Small intestine (tissue), 7 donors: ENCODE results near the gene VAMP8. TPM values are rescaled to one million over a fixed set of nuclear protein-coding genes. Genes with fewer than 3 reads are reported as not detected.

ENCODE experiments used
- DNase-seq, 2 donors: peaks; one replicate each; pipeline versions ENCODE4 v3.0.0 to v3.0.0-alpha.2; 2013
- FAIRE-seq: peaks from 2 replicates; lab custom pipeline; 2012; peaks lifted over from hg19 to GRCh38; lab: Jason Lieb, UNC
- H3K27ac ChIP-seq, 3 donors: one replicate each; pipeline ENCODE4 v1.5.1; 2013; ENCODE audit warnings: low read length in 2 of 3, mild to moderate bottlenecking in 2 of 3, control low read depth in 1 of 3, inconsistent platforms in 1 of 3, low read depth in 1 of 3, moderate library complexity in 1 of 3
- H3K27me3 ChIP-seq, 3 donors: one replicate each; pipeline ENCODE4 v1.6.1; 2013; ENCODE audit warnings: low read length in 3 of 3, inconsistent platforms in 1 of 3; ENCODE audit not compliant: control insufficient read depth in 3 of 3, insufficient read depth in 3 of 3
- H3K36me3 ChIP-seq, 3 donors: one replicate each; pipeline ENCODE4 v1.6.1; 2013; ENCODE audit warnings: low read length in 3 of 3, inconsistent platforms in 1 of 3, low read depth in 1 of 3, mild to moderate bottlenecking in 1 of 3, moderate library complexity in 1 of 3; ENCODE audit not compliant: control insufficient read depth in 3 of 3, insufficient read depth in 2 of 3
- H3K4me1 ChIP-seq, 3 donors: one replicate each; pipeline ENCODE4 v1.6.1; 2013; ENCODE audit warnings: low read length in 2 of 3, inconsistent platforms in 1 of 3, low read depth in 1 of 3, mild to moderate bottlenecking in 1 of 3, moderate library complexity in 1 of 3; ENCODE audit not compliant: control insufficient read depth in 3 of 3, insufficient read depth in 2 of 3
- H3K4me3 ChIP-seq, 3 donors: one replicate each; pipeline ENCODE4 v1.5.1; 2013; ENCODE audit warnings: low read length in 3 of 3, control low read depth in 1 of 3, inconsistent platforms in 1 of 3, low read depth in 1 of 3, mild to moderate bottlenecking in 1 of 3, moderate library complexity in 1 of 3
- H3K9me3 ChIP-seq, 2 donors: one replicate each; pipeline ENCODE4 v1.6.1; 2013; ENCODE audit warnings: low read depth in 1 of 2, low read length in 1 of 2; ENCODE audit not compliant: control insufficient read depth in 2 of 2, insufficient read depth in 1 of 2
- WGBS, 3 donors: extraction: QIAGEN DNeasy Blood & Tissue Kit; methylation state at CpG; one replicate each; pipeline ENCODE4 v1.1.7; 2013; 5-methylcytosine and 5-hydroxymethylcytosine counted together
- polyA plus RNA-seq, 4 donors: library from polyadenylated mRNA; stranded (reverse) in 3 of 4; unstranded in 1 of 4; fragments of 200-250 nt in 3 of 4; fragments of 120-200 nt in 1 of 4; gene quantifications; one replicate each; pipeline versions ENCODE4 v1.2.1 to v1.2.3, GENCODE V29; 2013
- donor health status: healthy with polysubstance abuse.
- donor health status: control.
- donor health status: control.
- donor health status: Bipolar disorder and iron deficiency.
- donor health status: healthy.

Gene VAMP8
- polyA plus RNA-seq, 4 donors: 183 to 1,108 (median 619) TPM

GRCh38 chr2:85560812-85561279 is 16.5 kb upstream of the VAMP8 start:
- H3K27ac ChIP-seq: peak overlapping the region in 2 of 3 donors; percentile 89 to 90
- DNase-seq: peak in 1 of 2 donors; percentile 30
- WGBS, 3 donors: 0 to 4% (median 4%) methylated on average over 14 of the region's 14 CpGs

DNA sequence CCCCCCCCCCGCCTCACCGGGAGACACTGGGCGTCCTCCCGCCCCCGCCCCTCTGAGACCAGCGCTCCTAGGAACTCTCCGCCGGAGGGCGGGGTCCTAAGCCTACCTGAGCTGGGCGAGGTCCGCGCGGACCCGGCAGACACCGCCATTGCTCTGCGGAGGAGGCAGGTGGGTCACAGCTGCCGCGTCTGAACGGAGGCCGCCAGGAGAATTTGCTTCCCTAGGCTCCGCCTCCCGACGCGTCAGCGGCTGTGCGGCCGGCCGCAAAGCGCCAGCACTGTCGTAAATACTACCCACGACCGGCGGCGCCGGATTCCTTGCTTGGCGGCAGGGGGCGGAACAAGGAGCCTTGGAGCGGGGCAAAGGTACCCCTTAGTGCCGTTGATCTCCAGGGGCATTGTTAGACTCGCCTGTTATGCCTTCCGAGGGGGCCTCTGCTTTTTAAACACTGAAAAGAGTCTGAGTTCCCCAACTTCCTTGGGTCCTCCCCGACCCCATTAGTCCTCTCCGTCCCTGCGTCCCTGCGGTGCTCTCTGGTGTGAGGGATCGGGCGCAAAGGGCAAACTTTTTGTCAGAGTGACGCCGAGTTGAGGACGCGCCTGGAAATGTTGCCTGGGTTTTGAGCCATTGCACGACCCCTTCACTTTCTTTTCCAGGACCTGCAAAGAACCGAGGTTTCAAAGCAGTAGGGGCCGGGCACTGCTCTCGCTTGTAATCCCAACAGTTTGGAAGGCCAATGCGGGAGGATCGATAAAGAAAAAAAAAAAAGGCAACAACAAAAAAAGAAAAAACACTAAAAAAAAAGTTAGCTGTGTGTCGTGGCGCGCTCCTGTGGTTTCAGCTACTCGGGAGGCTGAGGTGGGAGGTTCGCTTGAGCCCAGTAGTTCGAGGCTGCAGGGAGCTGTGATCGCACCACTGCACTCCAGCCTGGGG is 15.8 kb upstream of the VAMP8 start, which contains the start of gene GGCX:
TSS of gene GGCX (minus strand) at position 214 of the 933 bp plus-strand sequence. CDS start at position 149, 65 bp downstream.
- H3K36me3 ChIP-seq: peaks cover 0 to 15% (median 6%) of the 10 kb centered on the region in 3 donors
- FAIRE-seq (no peak), DNase-seq (peak; percentile 97 to 99)
- H3K27me3 ChIP-seq: no peaks in the 10 kb centered on the region
- peak within 1 kb of the TSS; percentile 74 to 92 (median 75) for H3K4me3 ChIP-seq
- WGBS, 3 donors: 2 to 3% (median 2%) methylated on average over 54 to 64 of the region's 64 CpGs
- peaks cover 0 to 5% (median 0%) of the 10 kb centered on the region in 3 donors for H3K4me1 ChIP-seq
- no peaks in the 10 kb centered on the region for H3K9me3 ChIP-seq
- peak within 1 kb of the TSS; percentile 17 to 90 (median 89) for H3K27ac ChIP-seq

More at GRCh38 chr2:85560812-85561279, 16.5 kb upstream of the VAMP8 start:
- H3K27me3 ChIP-seq: no peaks in the 10 kb centered on the region
- no peaks in the 10 kb centered on the region for H3K9me3 ChIP-seq
- FAIRE-seq: no peak
- peaks cover 0 to 18% (median 8%) of the 10 kb centered on the region in 3 donors for H3K36me3 ChIP-seq
- H3K4me3 ChIP-seq: peak overlapping the region; percentile 74 to 92 (median 75)
- H3K4me1 ChIP-seq: peaks cover 0 to 5% (median 0%) of the 10 kb centered on the region in 3 donors

GRCh38 chr2:85564144-85564563 is 13.2 kb upstream of the VAMP8 start:
- H3K36me3 ChIP-seq: no peaks in the 10 kb centered on the region
- no peak for DNase-seq
- peaks cover 0 to 5% (median 0%) of the 10 kb centered on the region in 3 donors for H3K4me1 ChIP-seq
- H3K9me3 ChIP-seq: no peaks in the 10 kb centered on the region
- H3K27ac ChIP-seq: no peak overlapping the region
- H3K4me3 ChIP-seq: no peak overlapping the region
- no peak for FAIRE-seq
- no peaks in the 10 kb centered on the region for H3K27me3 ChIP-seq
- WGBS, 3 donors: 86 to 90% (median 88%) methylated on average over 5 of the region's 5 CpGs

GRCh38 chr2:85566265-85566664 is 11.1 kb upstream of the VAMP8 start:
- H3K9me3 ChIP-seq: no peaks in the 10 kb centered on the region
- H3K4me1 ChIP-seq: no peaks in the 10 kb centered on the region
- WGBS, 3 donors: 67 to 82% (median 75%) methylated on average over 4 of the region's 4 CpGs
- DNase-seq (no peak), FAIRE-seq (no peak)
- H3K27me3 ChIP-seq: no peaks in the 10 kb centered on the region
- H3K27ac ChIP-seq: no peak overlapping the region
- no peak overlapping the region for H3K4me3 ChIP-seq
- no peaks in the 10 kb centered on the region for H3K36me3 ChIP-seq

- Histone ChIP-seq H3K27ac (no peak overlapping the region), H3K27me3 (no peaks in the 10 kb centered on the region), H3K4me3 (no peak overlapping the region), H3K9me3 (no peaks in the 10 kb centered on the region), H3K4me1 (peaks cover 2 to 33% (median 3%) of the 10 kb centered on the region in 3 donors), H3K36me3 (peaks cover 0 to 15% (median 3%) of the 10 kb centered on the region in 3 donors)
- no peak for FAIRE-seq
- WGBS, 3 donors: 82 to 85% (median 83%) methylated on average over 8 of the region's 8 CpGs
- no peak for DNase-seq
Observed at GRCh38 chr2:85575739-85576138, 1.6 kb upstream of the VAMP8 start.

DNA sequence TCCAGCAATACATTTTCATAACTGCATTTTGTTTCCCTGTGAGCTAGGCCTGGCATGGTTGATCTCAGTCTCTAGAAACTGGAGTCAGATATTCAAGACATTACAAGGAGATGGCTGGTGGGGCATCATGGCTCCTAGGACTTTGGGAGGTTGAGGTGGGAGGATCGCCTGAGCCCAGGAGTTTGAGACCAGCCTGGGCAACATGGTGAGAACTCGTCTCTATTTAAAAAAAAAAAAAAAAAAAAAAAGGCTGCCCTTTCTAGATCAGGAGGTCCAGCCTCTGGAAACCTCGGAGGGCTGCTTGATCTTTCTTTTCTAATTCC is 362 bp upstream of the VAMP8 start:
- 12 to 43% (median 24%) methylated on average over 3 of the region's 3 CpGs for WGBS, 3 donors
- Histone ChIP-seq H3K27ac (peak overlapping the region; percentile 80 to 96 (median 90)), H3K4me3 (peak overlapping the region in 2 of 3 donors; percentile 78 to 81), H3K9me3 (no peaks in the 10 kb centered on the region), H3K4me1 (peaks cover 2 to 33% (median 3%) of the 10 kb centered on the region in 3 donors), H3K27me3 (no peaks in the 10 kb centered on the region), H3K36me3 (peaks cover 0 to 27% (median 9%) of the 10 kb centered on the region in 3 donors)
- FAIRE-seq (no peak), DNase-seq (peak in 1 of 2 donors; percentile 36)

DNA sequence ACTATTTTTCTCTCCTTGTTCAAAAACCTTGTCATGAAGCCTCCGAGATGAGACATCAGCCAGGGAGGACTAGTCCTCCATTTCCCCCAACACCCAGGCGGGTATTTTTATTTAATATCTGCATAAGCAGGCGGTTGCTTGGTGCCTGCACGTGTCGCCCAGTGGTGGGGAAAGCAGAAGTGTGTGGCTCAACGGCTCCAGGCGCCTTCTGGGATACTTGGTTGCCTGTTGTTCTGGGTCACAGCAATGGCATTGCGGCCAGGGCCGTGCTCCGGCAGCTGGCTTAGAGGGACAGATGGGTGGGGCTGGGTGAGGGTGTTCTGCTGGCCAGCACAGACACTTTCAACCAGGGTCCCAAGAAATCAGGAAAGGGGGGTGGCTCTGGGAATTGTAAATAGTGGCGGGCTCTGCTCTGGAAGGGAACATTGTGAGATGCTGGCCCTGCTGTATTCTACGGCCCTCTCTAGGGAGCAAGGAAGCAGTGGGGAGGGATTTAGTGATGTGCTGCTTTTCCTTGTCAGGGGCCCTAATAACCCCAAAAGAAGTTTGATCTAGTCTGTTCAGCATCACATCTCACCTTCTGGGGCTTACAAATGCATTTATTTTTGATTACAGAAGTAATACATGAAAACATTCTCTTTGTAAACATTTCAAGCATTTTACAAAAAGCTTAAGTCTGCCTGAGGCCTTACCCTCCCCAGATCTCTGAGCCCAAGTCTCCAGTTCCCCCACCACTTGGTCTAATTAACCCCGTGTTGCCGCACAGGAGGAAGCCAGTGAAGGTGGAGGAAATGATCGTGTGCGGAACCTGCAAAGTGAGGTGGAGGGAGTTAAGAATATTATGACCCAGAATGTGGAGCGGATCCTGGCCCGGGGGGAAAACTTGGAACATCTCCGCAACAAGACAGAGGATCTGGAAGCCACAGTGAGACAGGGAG is 1.1 kb downstream of the VAMP8 start:
- Histone ChIP-seq H3K36me3 (peaks cover 0 to 41% (median 11%) of the 10 kb centered on the region in 3 donors), H3K9me3 (no peaks in the 10 kb centered on the region), H3K27ac (peak overlapping the region; percentile 80 to 96 (median 90)), H3K27me3 (no peaks in the 10 kb centered on the region), H3K4me3 (peak overlapping the region; percentile 78 to 84 (median 81)), H3K4me1 (peaks cover 2 to 35% (median 3%) of the 10 kb centered on the region in 3 donors)
- no peak for FAIRE-seq
- peak; percentile 34 to 42 for DNase-seq
- WGBS, 3 donors: 30 to 41% (median 31%) methylated on average over 19 of the region's 19 CpGs
